ENCODE measurements around the gene PHACTR1. TPM values are rescaled to one million over a fixed set of nuclear protein-coding genes. Genes with fewer than 3 reads are reported as not detected.

PHACTR1 gene
- total and polyA plus RNA-seq, 12 donors: 6.3 to 150 (median 79.9) TPM

DNA sequence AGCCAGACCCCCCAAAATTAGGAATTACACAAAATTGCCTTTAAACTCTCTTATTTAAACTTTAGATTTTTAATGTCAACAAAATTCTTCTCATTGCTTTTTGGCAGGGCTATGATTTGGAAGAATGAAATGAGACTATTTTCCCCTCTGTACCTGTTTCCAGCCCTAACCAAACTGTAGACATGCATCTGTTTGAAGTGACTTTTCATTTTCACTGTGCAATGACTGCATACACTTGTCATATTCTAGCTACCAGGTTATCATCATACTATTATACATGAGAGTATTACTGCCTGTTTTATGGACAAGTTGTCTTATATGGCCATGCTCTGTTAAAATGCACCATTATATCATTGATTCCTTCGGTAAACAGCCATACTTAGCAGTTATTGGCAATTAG is 316.6 kb downstream of the PHACTR1 start:
- Histone ChIP-seq H3K4me1 (peaks cover 0 to 36% (median 14%) of the 10 kb centered on the region in 9 donors), H3K36me3 (no peaks in the 10 kb centered on the region), H3K4me3 (no peak overlapping the region), H3K9me3 (no peaks in the 10 kb centered on the region), H3K27me3 (no peaks in the 10 kb centered on the region), H3K27ac (no peak overlapping the region)
- intact Hi-C loops (cut with DNase I): no loop called here
- TF ChIP-seq, protein P1, sequence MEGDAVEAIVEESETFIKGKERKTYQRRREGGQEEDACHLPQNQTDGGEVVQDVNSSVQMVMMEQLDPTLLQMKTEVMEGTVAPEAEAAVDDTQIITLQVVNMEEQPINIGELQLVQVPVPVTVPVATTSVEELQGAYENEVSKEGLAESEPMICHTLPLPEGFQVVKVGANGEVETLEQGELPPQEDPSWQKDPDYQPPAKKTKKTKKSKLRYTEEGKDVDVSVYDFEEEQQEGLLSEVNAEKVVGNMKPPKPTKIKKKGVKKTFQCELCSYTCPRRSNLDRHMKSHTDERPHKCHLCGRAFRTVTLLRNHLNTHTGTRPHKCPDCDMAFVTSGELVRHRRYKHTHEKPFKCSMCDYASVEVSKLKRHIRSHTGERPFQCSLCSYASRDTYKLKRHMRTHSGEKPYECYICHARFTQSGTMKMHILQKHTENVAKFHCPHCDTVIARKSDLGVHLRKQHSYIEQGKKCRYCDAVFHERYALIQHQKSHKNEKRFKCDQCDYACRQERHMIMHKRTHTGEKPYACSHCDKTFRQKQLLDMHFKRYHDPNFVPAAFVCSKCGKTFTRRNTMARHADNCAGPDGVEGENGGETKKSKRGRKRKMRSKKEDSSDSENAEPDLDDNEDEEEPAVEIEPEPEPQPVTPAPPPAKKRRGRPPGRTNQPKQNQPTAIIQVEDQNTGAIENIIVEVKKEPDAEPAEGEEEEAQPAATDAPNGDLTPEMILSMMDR (IDR thresholded peaks at IDR 0.05): no peak
- WGBS, 2 donors: 97 to 100% methylated on average over 1 of the region's 1 CpG
- ATAC-seq: no peak
- DNase-seq: no peak

DNA sequence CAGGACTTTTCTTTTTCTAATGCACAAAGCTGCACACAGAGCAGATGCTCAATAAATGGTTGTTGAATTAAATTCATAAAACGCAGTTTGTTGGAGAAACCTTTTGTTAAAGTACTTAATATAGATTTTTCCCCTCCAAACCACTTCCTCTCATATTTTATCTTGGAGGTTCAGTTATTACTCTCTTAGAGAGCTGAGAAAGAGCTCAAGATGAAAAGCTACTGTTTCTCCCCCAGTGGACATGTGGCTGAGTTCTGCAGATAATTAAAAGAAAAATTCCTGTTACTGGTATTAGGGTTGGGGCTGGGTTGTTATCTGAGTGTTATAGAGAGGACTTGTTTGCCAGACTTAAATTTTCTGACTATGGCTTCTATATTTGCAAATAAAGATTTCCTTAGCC is 317.7 kb downstream of the PHACTR1 start:
- peaks cover 0 to 39% (median 26%) of the 10 kb centered on the region in 9 donors for H3K4me1 ChIP-seq
- TF ChIP-seq, protein P1 (IDR thresholded peaks at IDR 0.05): no peak
- intact Hi-C loops (cut with DNase I): no loop called here
- no peaks in the 10 kb centered on the region for H3K27me3 ChIP-seq
- 0 to 25% methylated on average over 1 of the region's 1 CpG for WGBS, 2 donors
- H3K36me3 ChIP-seq: no peaks in the 10 kb centered on the region
- H3K9me3 ChIP-seq: no peaks in the 10 kb centered on the region
- no peak for DNase-seq
- H3K27ac ChIP-seq: no peak overlapping the region
- no peak for ATAC-seq
- H3K4me3 ChIP-seq: no peak overlapping the region

DNA sequence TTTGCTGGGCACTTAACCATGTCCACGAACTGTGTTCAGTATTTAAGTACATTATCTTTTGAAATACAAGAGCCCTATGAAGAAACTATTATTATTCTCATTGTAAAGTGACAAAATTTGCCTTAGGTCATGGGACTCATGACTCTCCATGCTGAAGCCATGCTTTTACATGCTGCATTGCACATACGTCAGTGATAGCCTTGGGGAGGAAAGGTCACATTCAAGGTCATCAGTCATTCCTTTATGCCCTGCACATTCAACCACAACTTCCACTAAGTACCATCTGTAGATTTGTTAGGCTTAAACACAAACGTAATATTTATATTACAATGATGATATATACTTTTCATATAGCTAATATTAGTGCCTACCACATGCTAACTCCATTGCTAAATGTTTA is 319.0 kb downstream of the PHACTR1 start:
- H3K4me1 ChIP-seq: peaks cover 0 to 37% (median 24%) of the 10 kb centered on the region in 9 donors
- WGBS, 2 donors: 61 to 71% methylated on average over 3 of the region's 3 CpGs
- no peaks in the 10 kb centered on the region for H3K36me3 ChIP-seq
- no peak overlapping the region for H3K27ac ChIP-seq
- intact Hi-C loops (cut with DNase I): loop anchor here in 1 of 10 donors (5.0 kb wide), 1 partner anchor 42 kb away; no protein-coding TSS in a partner anchor
- no peak overlapping the region for H3K4me3 ChIP-seq
- DNase-seq (no peak), ATAC-seq (no peak)
- no peaks in the 10 kb centered on the region for H3K9me3 ChIP-seq
- H3K27me3 ChIP-seq: no peaks in the 10 kb centered on the region
- TF ChIP-seq, protein P1 (IDR thresholded peaks at IDR 0.05): no peak

DNA sequence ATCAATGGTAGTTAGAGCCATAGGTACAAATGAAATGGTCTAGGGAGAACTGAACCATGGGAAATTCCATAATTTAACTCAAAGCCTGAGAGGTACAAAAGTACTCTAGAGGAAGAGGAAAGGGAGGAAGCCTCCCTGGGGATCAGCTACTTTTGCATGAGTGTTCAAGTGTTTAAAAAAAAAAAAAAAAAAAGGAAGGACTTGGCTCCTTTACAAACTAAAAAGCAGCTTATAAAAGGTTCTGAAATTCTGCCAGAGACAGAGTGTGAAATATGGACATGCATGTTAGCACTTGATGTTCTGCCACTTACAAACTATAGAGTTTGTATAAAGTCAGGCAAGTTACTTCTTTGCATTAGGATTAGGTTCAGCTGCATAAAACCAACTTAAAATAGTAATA is 321.7 kb downstream of the PHACTR1 start:
- Histone ChIP-seq H3K27me3 (no peaks in the 10 kb centered on the region), H3K4me3 (no peak overlapping the region), H3K36me3 (no peaks in the 10 kb centered on the region), H3K27ac (peak overlapping the region in 6 of 10 donors; percentile 30 to 66 (median 47)), H3K4me1 (peaks cover 0 to 32% (median 24%) of the 10 kb centered on the region in 9 donors), H3K9me3 (no peaks in the 10 kb centered on the region)
- ATAC-seq (peak; percentile 47 to 90 (median 75)), DNase-seq (peak in 1 of 2 donors; percentile 51)
- TF ChIP-seq, protein P1 (IDR thresholded peaks at IDR 0.05): no peak
- intact Hi-C loops (cut with DNase I): loop anchor here in 1 of 10 donors (5.0 kb wide), 1 partner anchor 39 kb away; no protein-coding TSS in a partner anchor
